ENCODE measurements around the gene RUNX2. TPM values are rescaled to one million over a fixed set of nuclear protein-coding genes. Genes with fewer than 3 reads are reported as not detected.

RUNX2 gene
- total RNA-seq, 4 donors from 2014 or later, result 0.65 to 2.4 (median 1.3) TPM

DNA sequence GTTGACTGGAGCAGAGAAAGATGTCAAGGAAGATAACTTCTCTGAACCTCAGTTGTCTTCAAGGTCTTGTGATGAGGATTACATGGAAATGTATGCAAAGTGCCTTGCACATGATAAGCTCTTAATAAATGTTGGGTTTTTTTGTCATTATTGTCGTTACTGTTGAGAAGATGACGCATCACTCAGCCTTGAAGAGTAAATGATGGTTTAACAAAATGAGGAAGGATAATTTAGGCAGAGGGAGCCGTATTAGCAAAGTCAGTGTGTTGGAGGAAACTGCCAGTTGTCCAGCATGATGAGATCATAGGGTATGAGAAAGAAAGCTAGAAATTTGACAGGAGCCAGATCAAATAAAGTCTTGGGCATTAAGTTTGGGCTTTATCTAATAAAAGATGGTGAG, 58.4 kb downstream of the RUNX2 start:
- DNase-seq (ENCODE audit: low spot score), result no peak
- TF ChIP-seq, protein P1, sequence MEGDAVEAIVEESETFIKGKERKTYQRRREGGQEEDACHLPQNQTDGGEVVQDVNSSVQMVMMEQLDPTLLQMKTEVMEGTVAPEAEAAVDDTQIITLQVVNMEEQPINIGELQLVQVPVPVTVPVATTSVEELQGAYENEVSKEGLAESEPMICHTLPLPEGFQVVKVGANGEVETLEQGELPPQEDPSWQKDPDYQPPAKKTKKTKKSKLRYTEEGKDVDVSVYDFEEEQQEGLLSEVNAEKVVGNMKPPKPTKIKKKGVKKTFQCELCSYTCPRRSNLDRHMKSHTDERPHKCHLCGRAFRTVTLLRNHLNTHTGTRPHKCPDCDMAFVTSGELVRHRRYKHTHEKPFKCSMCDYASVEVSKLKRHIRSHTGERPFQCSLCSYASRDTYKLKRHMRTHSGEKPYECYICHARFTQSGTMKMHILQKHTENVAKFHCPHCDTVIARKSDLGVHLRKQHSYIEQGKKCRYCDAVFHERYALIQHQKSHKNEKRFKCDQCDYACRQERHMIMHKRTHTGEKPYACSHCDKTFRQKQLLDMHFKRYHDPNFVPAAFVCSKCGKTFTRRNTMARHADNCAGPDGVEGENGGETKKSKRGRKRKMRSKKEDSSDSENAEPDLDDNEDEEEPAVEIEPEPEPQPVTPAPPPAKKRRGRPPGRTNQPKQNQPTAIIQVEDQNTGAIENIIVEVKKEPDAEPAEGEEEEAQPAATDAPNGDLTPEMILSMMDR (IDR thresholded peaks at IDR 0.05), result no peak
- no peak for ATAC-seq (ENCODE audit: low FRiP score)

DNA sequence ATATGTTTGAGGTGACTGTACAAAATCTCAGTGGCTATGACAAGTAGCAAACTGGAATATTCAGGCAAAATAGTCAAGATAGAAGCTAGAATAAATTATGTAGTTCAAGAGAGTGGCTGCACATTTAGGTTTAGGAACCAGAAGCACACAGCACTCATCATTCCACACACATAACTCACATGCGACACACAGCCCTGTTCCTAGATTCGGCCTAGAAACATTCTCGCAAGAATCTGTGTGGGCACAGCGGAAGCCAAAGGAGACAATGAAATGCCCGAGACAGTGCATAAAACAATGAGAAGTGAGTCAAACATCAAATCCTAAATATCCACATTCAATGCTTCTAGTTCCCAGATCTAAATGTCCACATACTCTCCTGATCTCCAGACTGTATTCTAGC, 59.1 kb downstream of the RUNX2 start:
- TF ChIP-seq, protein P1 (IDR thresholded peaks at IDR 0.05), result no peak
- ATAC-seq (ENCODE audit: low FRiP score), result no peak
- no peak for DNase-seq (ENCODE audit: low spot score)

DNA sequence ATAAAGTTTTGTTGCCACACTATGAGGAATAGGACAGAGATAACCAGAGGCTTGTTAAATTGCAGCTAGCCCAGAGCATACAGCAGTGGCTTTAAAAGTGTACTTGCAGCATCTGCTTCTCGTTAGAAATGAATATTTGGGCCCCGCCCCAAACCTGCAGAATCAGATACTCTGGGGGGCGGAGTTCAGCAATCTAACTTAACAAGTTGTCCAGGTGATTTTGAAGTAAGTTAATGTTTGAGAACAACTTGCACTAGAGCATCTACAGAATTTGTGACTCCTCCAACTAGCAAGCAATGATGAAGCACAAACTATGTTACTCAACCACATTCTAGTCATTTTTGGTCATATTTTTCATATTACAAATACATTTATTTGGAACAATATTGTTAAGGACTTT, 60.2 kb downstream of the RUNX2 start:
- ATAC-seq (ENCODE audit: low FRiP score), result no peak

DNA sequence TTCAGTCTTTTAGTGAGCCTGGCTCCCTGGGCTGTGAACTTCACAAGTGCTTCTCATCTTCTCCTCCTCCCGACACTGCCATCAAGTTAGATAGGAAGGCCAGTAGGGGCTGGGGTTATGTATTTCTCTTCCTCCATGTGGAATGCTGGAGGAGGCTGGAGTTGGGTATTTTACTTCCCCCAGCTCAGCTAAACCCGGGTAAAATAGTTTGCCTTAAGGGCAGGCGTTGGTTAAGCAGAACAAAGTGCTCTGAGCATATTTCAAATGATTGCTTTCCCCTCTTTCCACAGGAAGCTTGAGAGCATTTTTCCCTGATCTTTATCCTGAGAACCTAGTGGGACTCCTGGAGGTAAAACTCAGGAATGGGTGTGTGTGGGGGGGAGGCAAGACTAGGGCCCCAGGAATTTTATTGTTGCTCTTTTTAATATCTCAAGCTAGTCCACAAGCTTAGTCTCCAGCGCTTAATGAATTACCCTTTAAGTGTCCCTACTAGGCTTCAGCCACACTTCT, 66.5 kb downstream of the RUNX2 start:
- TF ChIP-seq, protein P1 (IDR thresholded peaks at IDR 0.05), result no peak
- ATAC-seq (ENCODE audit: low FRiP score), result no peak
- no peak for DNase-seq (ENCODE audit: low spot score)

More for the DNA sequence above, 60.2 kb downstream of the RUNX2 start:
- TF ChIP-seq, protein P1 (IDR thresholded peaks at IDR 0.05), result no peak
- DNase-seq (ENCODE audit: low spot score), result no peak

DNA sequence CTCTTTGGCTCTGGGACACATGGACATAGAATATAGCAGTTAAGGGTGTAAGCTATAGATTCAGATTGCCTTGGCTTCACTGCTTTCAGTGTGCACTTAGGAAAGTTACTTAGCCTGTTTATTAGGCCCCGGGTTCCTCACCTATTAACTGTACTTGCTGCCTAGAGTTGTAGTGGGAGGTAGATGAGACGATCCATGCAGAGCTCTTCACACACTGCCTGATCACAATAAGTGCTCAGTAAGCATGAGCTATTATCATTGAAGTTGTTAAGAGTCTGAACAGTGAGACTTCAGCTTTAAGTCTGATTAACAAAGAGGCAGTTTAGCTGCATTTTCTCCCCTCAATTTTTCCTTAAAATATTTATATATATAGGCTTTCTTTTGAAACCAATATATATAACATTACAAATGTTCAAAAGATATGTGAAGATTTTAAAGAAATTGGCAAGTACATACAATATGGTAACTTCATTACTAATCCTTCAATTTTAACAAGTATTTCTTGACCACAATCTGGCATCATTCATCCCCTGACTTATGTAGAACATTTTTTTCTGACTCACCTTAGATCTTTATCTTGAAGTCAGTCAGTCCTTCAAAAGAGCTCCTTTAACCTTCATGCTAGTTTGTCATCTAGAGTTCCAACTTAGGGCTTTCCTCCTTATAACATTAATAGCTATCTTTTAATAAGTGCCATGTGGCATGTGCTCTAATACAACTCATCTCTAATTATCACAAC, 70.1 kb downstream of the RUNX2 start:
- DNase-seq (ENCODE audit: low spot score) (no peak), ATAC-seq (ENCODE audit: low FRiP score) (no peak)
- TF ChIP-seq, protein P1 (IDR thresholded peaks at IDR 0.05), result no peak

DNA sequence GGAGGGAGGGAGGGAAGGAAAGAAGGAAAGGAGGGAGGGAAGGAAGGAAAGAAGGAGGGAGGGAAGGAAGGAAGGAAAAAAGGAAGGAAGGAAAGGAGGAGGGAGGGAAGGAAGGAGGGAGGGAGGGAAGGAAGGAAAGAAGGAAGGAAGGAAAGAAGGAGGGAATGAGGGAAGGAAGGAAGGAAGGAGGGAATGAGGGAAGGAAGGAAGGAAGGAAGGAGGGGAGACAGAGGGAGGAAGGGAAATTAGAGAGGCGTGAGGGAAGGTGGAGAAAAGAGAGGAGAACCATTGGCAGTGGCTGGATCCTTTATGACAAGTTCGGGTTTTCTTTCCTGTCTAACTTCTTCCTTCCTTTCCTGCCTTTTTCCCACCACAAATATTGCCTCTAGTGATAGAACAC, 71.9 kb downstream of the RUNX2 start:
- ATAC-seq (ENCODE audit: low FRiP score) (no peak), DNase-seq (ENCODE audit: low spot score) (no peak)
- TF ChIP-seq, protein P1 (IDR thresholded peaks at IDR 0.05), result no peak

DNA sequence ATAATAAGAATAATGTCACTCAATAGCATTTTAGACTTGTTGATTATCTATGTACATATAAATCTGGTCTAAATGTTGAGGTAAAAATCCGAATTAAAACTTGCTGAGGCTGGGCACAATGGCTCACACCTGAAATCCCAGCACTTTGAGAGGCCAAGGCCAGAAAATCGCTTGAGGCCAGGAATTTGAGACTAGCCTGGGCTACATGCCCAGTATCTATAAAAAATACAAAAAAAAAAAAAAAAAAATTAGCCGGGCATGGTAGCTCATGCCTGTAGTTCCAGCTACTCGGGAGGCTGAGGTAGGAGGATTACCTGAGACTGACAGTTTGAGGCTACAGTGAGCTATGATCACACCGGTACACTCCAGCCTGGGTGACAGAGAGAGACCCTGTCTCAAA, 83.8 kb downstream of the RUNX2 start:
- ATAC-seq (ENCODE audit: low FRiP score) (no peak), DNase-seq (ENCODE audit: low spot score) (no peak)
- TF ChIP-seq, protein P1 (IDR thresholded peaks at IDR 0.05), result no peak

Data from omental fat pad (tissue), 4 donors.